Uterus (tissue), 2 donors: ENCODE results near the gene SERGEF.

Experiments
- POLR2A ChIP-seq, 2 donors: fragments of 450-650 bp; IDR thresholded peaks; one replicate each; pipeline ENCODE4 v1.6.1; 2016; ENCODE audit warnings: antibody characterized with exemption in 2 of 2, mild to moderate bottlenecking in 1 of 2, moderate library complexity in 1 of 2
- TF ChIP-seq, protein P1 (sequence below), 4 experiments: fragments of 200-600 bp in 2 of 4; fragments of 450-650 bp in 2 of 4; sonication (generic) in 2 of 4; IDR thresholded peaks; one replicate each; pipeline ENCODE4 v1.5.1; 2016 to 2019; ENCODE audit warnings: antibody characterized with exemption in 4 of 4, mild to moderate bottlenecking in 2 of 4, moderate library complexity in 1 of 4

DNA sequence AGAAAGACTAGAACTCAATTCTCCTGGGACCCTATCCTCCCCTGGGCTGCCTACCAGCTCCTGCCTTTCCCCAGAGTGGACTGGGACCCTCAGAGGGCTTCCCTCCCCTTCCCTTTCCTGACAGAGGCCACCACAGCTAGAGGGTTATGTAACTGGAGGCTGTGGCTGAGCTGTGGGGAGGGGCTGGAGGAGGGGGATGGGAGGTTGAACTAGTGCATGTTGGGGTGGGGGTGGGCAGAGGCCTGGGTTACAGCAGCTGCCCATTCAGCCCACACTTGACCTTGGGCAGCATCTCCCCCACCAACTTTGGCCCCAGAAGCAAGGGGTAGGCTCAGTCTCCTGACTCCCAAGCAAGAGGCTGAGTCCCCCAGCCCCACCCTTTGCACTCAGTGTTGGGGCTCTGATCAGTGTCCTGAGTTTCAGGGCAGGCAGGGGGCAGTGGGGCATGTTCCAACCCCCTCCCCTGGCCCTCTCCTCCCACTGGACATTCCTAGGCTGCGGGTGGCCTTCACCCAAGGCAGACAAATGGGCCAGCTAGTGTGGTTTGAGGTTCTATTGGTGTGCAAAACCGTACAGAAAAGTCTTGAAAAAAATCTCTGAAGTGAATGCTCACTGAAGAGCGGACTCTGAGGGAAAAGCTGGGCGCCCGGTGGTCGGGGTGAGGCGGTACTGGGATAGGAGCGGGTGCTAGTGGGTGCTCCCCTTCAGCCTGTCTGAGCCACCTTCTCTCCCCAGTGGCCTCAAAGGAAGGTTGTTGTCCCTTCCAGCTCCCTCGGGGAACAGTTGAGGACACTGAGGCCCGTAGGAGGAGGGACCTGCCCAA, 274.5 kb downstream of the SERGEF start:
- no peak for TF ChIP-seq POLR2A (IDR thresholded peaks at IDR 0.05)
- TF ChIP-seq, protein P1, sequence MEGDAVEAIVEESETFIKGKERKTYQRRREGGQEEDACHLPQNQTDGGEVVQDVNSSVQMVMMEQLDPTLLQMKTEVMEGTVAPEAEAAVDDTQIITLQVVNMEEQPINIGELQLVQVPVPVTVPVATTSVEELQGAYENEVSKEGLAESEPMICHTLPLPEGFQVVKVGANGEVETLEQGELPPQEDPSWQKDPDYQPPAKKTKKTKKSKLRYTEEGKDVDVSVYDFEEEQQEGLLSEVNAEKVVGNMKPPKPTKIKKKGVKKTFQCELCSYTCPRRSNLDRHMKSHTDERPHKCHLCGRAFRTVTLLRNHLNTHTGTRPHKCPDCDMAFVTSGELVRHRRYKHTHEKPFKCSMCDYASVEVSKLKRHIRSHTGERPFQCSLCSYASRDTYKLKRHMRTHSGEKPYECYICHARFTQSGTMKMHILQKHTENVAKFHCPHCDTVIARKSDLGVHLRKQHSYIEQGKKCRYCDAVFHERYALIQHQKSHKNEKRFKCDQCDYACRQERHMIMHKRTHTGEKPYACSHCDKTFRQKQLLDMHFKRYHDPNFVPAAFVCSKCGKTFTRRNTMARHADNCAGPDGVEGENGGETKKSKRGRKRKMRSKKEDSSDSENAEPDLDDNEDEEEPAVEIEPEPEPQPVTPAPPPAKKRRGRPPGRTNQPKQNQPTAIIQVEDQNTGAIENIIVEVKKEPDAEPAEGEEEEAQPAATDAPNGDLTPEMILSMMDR (IDR thresholded peaks at IDR 0.05), result no peak
